Measurements from ENCODE around the gene UGT1A7.
"Not testable (repeated sequence)": the region's sequence is repeated elsewhere in the genome, so short reads cannot be mapped to it uniquely, and the experiment has no call there.

GRCh38 chr2:233636306-233636705, 45.4 kb upstream of the UGT1A7 start, which contains the start of gene UGT1A10:
- TF ChIP-seq, protein P1, sequence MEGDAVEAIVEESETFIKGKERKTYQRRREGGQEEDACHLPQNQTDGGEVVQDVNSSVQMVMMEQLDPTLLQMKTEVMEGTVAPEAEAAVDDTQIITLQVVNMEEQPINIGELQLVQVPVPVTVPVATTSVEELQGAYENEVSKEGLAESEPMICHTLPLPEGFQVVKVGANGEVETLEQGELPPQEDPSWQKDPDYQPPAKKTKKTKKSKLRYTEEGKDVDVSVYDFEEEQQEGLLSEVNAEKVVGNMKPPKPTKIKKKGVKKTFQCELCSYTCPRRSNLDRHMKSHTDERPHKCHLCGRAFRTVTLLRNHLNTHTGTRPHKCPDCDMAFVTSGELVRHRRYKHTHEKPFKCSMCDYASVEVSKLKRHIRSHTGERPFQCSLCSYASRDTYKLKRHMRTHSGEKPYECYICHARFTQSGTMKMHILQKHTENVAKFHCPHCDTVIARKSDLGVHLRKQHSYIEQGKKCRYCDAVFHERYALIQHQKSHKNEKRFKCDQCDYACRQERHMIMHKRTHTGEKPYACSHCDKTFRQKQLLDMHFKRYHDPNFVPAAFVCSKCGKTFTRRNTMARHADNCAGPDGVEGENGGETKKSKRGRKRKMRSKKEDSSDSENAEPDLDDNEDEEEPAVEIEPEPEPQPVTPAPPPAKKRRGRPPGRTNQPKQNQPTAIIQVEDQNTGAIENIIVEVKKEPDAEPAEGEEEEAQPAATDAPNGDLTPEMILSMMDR (IDR thresholded peaks at IDR 0.05), result not testable (repeated sequence)
- TF ChIP-seq POLR2A (IDR thresholded peaks at IDR 0.05); POLR2AphosphoS5 (IDR thresholded peaks at IDR 0.05; ENCODE audit: insufficient read depth in 1 of 2, low read depth in 1 of 2): not testable (repeated sequence)
